Measurements from ENCODE around the gene RNF157.

- TF ChIP-seq, protein P1, sequence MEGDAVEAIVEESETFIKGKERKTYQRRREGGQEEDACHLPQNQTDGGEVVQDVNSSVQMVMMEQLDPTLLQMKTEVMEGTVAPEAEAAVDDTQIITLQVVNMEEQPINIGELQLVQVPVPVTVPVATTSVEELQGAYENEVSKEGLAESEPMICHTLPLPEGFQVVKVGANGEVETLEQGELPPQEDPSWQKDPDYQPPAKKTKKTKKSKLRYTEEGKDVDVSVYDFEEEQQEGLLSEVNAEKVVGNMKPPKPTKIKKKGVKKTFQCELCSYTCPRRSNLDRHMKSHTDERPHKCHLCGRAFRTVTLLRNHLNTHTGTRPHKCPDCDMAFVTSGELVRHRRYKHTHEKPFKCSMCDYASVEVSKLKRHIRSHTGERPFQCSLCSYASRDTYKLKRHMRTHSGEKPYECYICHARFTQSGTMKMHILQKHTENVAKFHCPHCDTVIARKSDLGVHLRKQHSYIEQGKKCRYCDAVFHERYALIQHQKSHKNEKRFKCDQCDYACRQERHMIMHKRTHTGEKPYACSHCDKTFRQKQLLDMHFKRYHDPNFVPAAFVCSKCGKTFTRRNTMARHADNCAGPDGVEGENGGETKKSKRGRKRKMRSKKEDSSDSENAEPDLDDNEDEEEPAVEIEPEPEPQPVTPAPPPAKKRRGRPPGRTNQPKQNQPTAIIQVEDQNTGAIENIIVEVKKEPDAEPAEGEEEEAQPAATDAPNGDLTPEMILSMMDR (IDR thresholded peaks at IDR 0.05) = no peak
- TF ChIP-seq POLR2A (IDR thresholded peaks at IDR 0.05) = no peak
- TF ChIP-seq EP300 (IDR thresholded peaks at IDR 0.05) = no peak
- no peak for TF ChIP-seq POLR2AphosphoS5 (IDR thresholded peaks at IDR 0.05)
Observed at GRCh38 chr17:76281573-76282371, 41.5 kb upstream of the RNF157 start.
